IMR-90 (cell line): Measurements from ENCODE around the gene RANGRF. TPM values are rescaled to one million over a fixed set of nuclear protein-coding genes. Genes with fewer than 3 reads are reported as not detected.

Experiments
- ATAC-seq: fragments of 200-7000 bp; cut with Tn5 transposase; 2 replicates; pipeline ENCODE4 v1.9.1; 2020; ENCODE audit warnings: low read depth, mild to moderate bottlenecking, moderate library complexity
- BruUV-seq: library from RNA; stranded (reverse); fragments of 400-500 nt; replicated peaks from 2 replicates; lab custom pipeline; 2021; lab: Mats Ljungman, UMichigan
- CTCF ChIA-PET: fragments of 300-600 bp; formaldehyde crosslinking; extraction: SDS; loops from one replicate; lab custom pipeline; 2021; ENCODE audit warnings: antibody characterized with exemption; lab: Yijun Ruan, JAX
- POLR2A ChIA-PET: fragments of 300-600 bp; sonication (Branson Sonifier 250); formaldehyde crosslinking; loops from one replicate; lab custom pipeline; 2022; ENCODE audit warnings: antibody characterized with exemption; ENCODE audit not compliant: unreplicated experiment; lab: Charles Lee
- DNase-seq: peaks from one replicate; pipeline ENCODE4 v3.0.0; 2013
- H2AFZ ChIP-seq: replicated peaks from 2 replicates; pipeline ENCODE3; 2013; ENCODE audit warnings: low read length, mild to moderate bottlenecking; ENCODE audit not compliant: poor library complexity
- H2AK5ac ChIP-seq: 2 replicates; pipeline ENCODE4 v1.6.1; 2013; ENCODE audit warnings: low read depth, low read length, inconsistent platforms
- H2AK9ac ChIP-seq: replicated peaks from 2 replicates; pipeline ENCODE3; 2013; ENCODE audit warnings: mild to moderate bottlenecking, low read depth, low read length, moderate library complexity; ENCODE audit not compliant: poor library complexity
- H2BK120ac ChIP-seq: 2 replicates; pipeline ENCODE4 v1.6.1; 2013; ENCODE audit warnings: low read depth, low read length, inconsistent platforms
- H2BK15ac ChIP-seq: 3 replicates; pipeline ENCODE4 v1.6.1; 2013; ENCODE audit warnings: low read depth, low read length, inconsistent platforms
- H2BK20ac ChIP-seq: 2 replicates; pipeline ENCODE4 v1.6.1; 2013; ENCODE audit warnings: low read depth, mild to moderate bottlenecking, inconsistent platforms, low read length, moderate library complexity
- H2BK5ac ChIP-seq: 2 replicates; pipeline ENCODE4 v1.6.1; 2013; ENCODE audit warnings: mild to moderate bottlenecking, low read depth, low read length, inconsistent platforms; ENCODE audit not compliant: poor library complexity, severe bottlenecking
- H3K14ac ChIP-seq: replicated peaks from 2 replicates; pipeline ENCODE4 v1.6.1; 2013; ENCODE audit warnings: low read depth, low read length, inconsistent platforms
- H3K18ac ChIP-seq: 2 replicates; pipeline ENCODE4 v1.6.1; 2013; ENCODE audit warnings: low read depth, low read length, control low read depth
- H3K23ac ChIP-seq: 2 replicates; pipeline ENCODE4 v1.6.1; 2013; ENCODE audit warnings: low read depth, low read length, inconsistent platforms
- H3K27ac ChIP-seq: 2 replicates; pipeline ENCODE4 v1.5.1; 2013; ENCODE audit warnings: mild to moderate bottlenecking, control low read depth, low read length; ENCODE audit not compliant: insufficient read depth
- H3K27me3 ChIP-seq: 2 replicates; pipeline ENCODE4 v1.6.1; 2013; ENCODE audit warnings: low read length; ENCODE audit not compliant: control insufficient read depth, insufficient read depth
- H3K36me3 ChIP-seq: 2 replicates; pipeline ENCODE4 v1.6.1; 2013; ENCODE audit warnings: low read length, mixed read lengths; ENCODE audit not compliant: control insufficient read depth, insufficient read depth
- H3K4ac ChIP-seq: 2 replicates; pipeline ENCODE4 v1.6.1; 2013; ENCODE audit warnings: low read depth, low read length, inconsistent platforms
- H3K4me1 ChIP-seq: 2 replicates; pipeline ENCODE4 v1.6.1; 2013; ENCODE audit warnings: low read length, mixed read lengths; ENCODE audit not compliant: control insufficient read depth, insufficient read depth
- H3K4me2 ChIP-seq: 2 replicates; pipeline ENCODE4 v1.6.1; 2013; ENCODE audit warnings: low read depth, mild to moderate bottlenecking, control low read depth, low read length, moderate library complexity
- H3K4me3 ChIP-seq: 2 replicates; pipeline ENCODE4 v1.5.1; 2013; ENCODE audit warnings: low read depth, mild to moderate bottlenecking, control low read depth, low read length, moderate library complexity; ENCODE audit not compliant: insufficient read depth
- H3K56ac ChIP-seq: 2 replicates; pipeline ENCODE4 v1.6.1; 2013; ENCODE audit warnings: low read length, inconsistent platforms; ENCODE audit not compliant: insufficient read depth; ENCODE audit errors: extremely low read depth
- H3K79me1 ChIP-seq, 2 experiments: 2 replicates each; pipeline ENCODE4 v1.6.1; 2013; ENCODE audit warnings: low read length in 2 of 2, inconsistent platforms in 1 of 2, low read depth in 1 of 2
- H3K9ac ChIP-seq: 2 replicates; pipeline ENCODE4 v1.6.1; 2013; ENCODE audit warnings: low read depth, low read length, control low read depth
- H3K9me1 ChIP-seq: 2 replicates; pipeline ENCODE4 v1.6.1; 2013; ENCODE audit warnings: low read length, inconsistent platforms; ENCODE audit not compliant: insufficient read depth
- H3K9me3 ChIP-seq: 2 replicates; pipeline ENCODE4 v1.6.1; 2013; ENCODE audit warnings: low read length; ENCODE audit not compliant: control insufficient read depth, insufficient read depth
- H4K20me1 ChIP-seq: 2 replicates; pipeline ENCODE4 v1.6.1; 2013; ENCODE audit warnings: low read length, inconsistent platforms; ENCODE audit not compliant: insufficient read depth
- H4K5ac ChIP-seq: 2 replicates; pipeline ENCODE4 v1.6.1; 2013; ENCODE audit warnings: mild to moderate bottlenecking, low read depth, low read length, control low read depth
- H4K8ac ChIP-seq, 2 experiments: 2 replicates each; pipeline ENCODE4 v1.6.1; 2013; ENCODE audit warnings: low read depth in 2 of 2, low read length in 2 of 2, control low read depth in 1 of 2, inconsistent platforms in 1 of 2
- H4K91ac ChIP-seq: 2 replicates; pipeline ENCODE4 v1.6.1; 2013; ENCODE audit warnings: low read depth, low read length, inconsistent platforms; ENCODE audit not compliant: insufficient read depth
- BHLHE40 ChIP-seq: fragments of 150-350 bp; IDR thresholded peaks from 2 replicates; pipeline ENCODE4 v1.6.1; 2016; ENCODE audit warnings: mild to moderate bottlenecking, low read depth, low read length
- CEBPB ChIP-seq: IDR thresholded peaks from 2 replicates; pipeline ENCODE4 v1.6.1; 2012; ENCODE audit warnings: low read depth, low read length, improper control_type of control experiment
- CHD1 ChIP-seq: IDR thresholded peaks from 2 replicates; pipeline ENCODE4 v1.6.1; 2012; ENCODE audit warnings: low read depth, low read length, improper control_type of control experiment
- CTCF ChIP-seq: conservative IDR thresholded peaks from 2 replicates; pipeline ENCODE4 v1.5.1; 2012; ENCODE audit warnings: mild to moderate bottlenecking, low read depth, low read length, improper control_type of control experiment
- FOS ChIP-seq: fragments of 150-350 bp; IDR thresholded peaks from 2 replicates; pipeline ENCODE4 v1.6.1; 2016; ENCODE audit warnings: low read depth, low read length
- MAFK ChIP-seq: IDR thresholded peaks from 2 replicates; pipeline ENCODE4 v1.6.1; 2012; ENCODE audit warnings: low read depth, low read length, improper control_type of control experiment
- MAZ ChIP-seq: IDR thresholded peaks from 2 replicates; pipeline ENCODE4 v1.6.1; 2012; ENCODE audit warnings: low read depth, mild to moderate bottlenecking, low read length, improper control_type of control experiment, moderate library complexity, borderline replicate concordance
- MXI1 ChIP-seq: IDR thresholded peaks from 2 replicates; pipeline ENCODE4 v1.6.1; 2012; ENCODE audit warnings: low read depth, mild to moderate bottlenecking, low read length, moderate library complexity, borderline replicate concordance
- POLR2A ChIP-seq: IDR thresholded peaks from 2 replicates; pipeline ENCODE4 v1.6.1; 2012; ENCODE audit warnings: mild to moderate bottlenecking, low read depth, low read length
- RAD21 ChIP-seq: IDR thresholded peaks from 2 replicates; pipeline ENCODE4 v1.6.1; 2012; ENCODE audit warnings: low read length, improper control_type of control experiment
- RCOR1 ChIP-seq: IDR thresholded peaks from 2 replicates; pipeline ENCODE4 v1.6.1; 2012; ENCODE audit warnings: mild to moderate bottlenecking, low read length, improper control_type of control experiment; ENCODE audit not compliant: insufficient replicate concordance
- RFX5 ChIP-seq: IDR thresholded peaks from 2 replicates; pipeline ENCODE4 v1.8.0; 2012; ENCODE audit warnings: low read depth, mild to moderate bottlenecking, low read length, moderate library complexity
- SMC3 ChIP-seq: fragments of 150-350 bp; IDR thresholded peaks from 2 replicates; pipeline ENCODE4 v1.6.1; 2016; ENCODE audit warnings: low read depth, mild to moderate bottlenecking, antibody characterized with exemption, low read length, moderate library complexity
- USF2 ChIP-seq: fragments of 150-350 bp; IDR thresholded peaks from 2 replicates; pipeline ENCODE4 v1.6.1; 2017; ENCODE audit warnings: mild to moderate bottlenecking, antibody characterized with exemption, low read length, low read depth
- WGBS, 2 experiments: methylation state at CpG; one replicate each; pipeline versions ENCODE4 v1.1.5 to v1.1.7; 2013; ENCODE audit warnings: missing lambda C conversion rate in 2 of 2; ENCODE audit not compliant: insufficient read length in 1 of 2; ENCODE audit errors: extremely low coverage in 2 of 2; 5-methylcytosine and 5-hydroxymethylcytosine counted together
- dilution Hi-C: fragments of 300-500 bp; cut with HindIII; formaldehyde crosslinking; loops from one replicate; pipeline ENCODE4 v1.14.3; 2018; ENCODE audit warnings: low sequenced_read_pairs; ENCODE audit not compliant: unreplicated experiment
- in situ Hi-C: fragments of 300-500 bp; cut with MboI; formaldehyde crosslinking; loops from 3 replicates; pipeline ENCODE4 v1.14.3; 2019; ENCODE audit warnings: low sequenced_read_pairs, inconsistent platforms, mixed read lengths
- intact Hi-C: fragments of 100-400 bp; cut with micrococcal nuclease; formaldehyde crosslinking; loops from 2 replicates; pipeline ENCODE4 v1.10.0; 2022
- polyA plus RNA-seq, 3 experiments: library from polyadenylated mRNA; depleted of rRNA; stranded (reverse); fragments of >200 nt; gene quantifications; 2 replicates each; pipeline ENCODE4 v1.2.3, GENCODE V29; 2012; ENCODE audit warnings: low replicate concordance in 1 of 3
- total RNA-seq: library from RNA; depleted of rRNA; stranded (reverse); fragments of >200 nt; gene quantifications from 2 replicates; pipeline ENCODE4 v1.2.3, GENCODE V29; 2012

RANGRF gene
- total and polyA plus RNA-seq, 2 of the 4 experiments (the other 2 are of a cell fraction), result 19.5 to 36.6 TPM

DNA sequence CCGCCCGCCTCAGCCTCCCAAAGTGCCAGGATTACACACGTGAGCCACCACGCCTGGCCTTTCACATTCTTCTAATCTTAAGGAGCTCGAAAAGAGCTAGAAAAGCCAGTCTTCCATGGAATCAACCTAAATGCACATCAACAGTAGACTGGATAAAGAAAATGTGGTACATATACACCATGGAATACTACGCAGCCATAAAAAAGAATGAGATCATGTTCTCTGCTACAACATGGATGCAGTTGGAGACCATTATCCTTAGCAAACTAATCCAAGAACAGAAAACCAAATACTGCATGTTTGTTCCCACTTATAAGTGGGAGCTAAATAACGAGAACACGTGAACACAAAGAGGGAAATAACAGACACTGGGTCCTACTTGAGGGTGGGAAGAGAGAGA lies 43.7 kb upstream of the RANGRF start:
- Histone ChIP-seq H3K14ac (no peak overlapping the region), H3K4me3 (no peak overlapping the region), H2BK15ac (no peak overlapping the region), H3K56ac (no peak overlapping the region), H4K5ac (no peak overlapping the region), H3K18ac (no peak overlapping the region), H2AK9ac (no peak overlapping the region), H3K27ac (no peak overlapping the region), H4K91ac (no peak overlapping the region), H2BK20ac (no peak overlapping the region), H3K79me1 (peaks cover 15 to 42% of the 10 kb centered on the region in 2 experiments), H2AFZ (no peak overlapping the region), H2AK5ac (no peak overlapping the region), H3K27me3 (no peaks in the 10 kb centered on the region), H3K23ac (no peak overlapping the region), H2BK120ac (no peak overlapping the region), H3K4ac (no peak overlapping the region), H3K4me2 (no peak overlapping the region), H2BK5ac (no peak overlapping the region), H3K9ac (no peak overlapping the region), H4K20me1 (no peaks in the 10 kb centered on the region), H3K9me3 (no peaks in the 10 kb centered on the region), H4K8ac (no peak overlapping the region), H3K36me3 (0 out of 2 replicates have a peak, but pooled peaks cover 1% of the 10 kb centered on the region), H3K4me1 (no peaks in the 10 kb centered on the region), H3K9me1 (peaks cover 9% of the 10 kb centered on the region; the same call in 1 of the 2 replicates)
- in situ Hi-C loops, result no loop called here
- BruUV-seq, result no TSS peak
- no CpG with 5 or more reads among the region's 8 CpGs for WGBS, 2 experiments
- TF ChIP-seq CHD1 (no peak), RCOR1 (no peak), FOS (no peak), CEBPB (no peak), MAZ (no peak), POLR2A (no peak), BHLHE40 (no peak), MXI1 (no peak), RAD21 (no peak), MAFK (no peak), CTCF (no peak), USF2 (no peak), SMC3 (no peak), RFX5 (no peak)
- dilution Hi-C loops, result loop anchor here (25.0 kb wide), 1 partner anchor 132 kb away; the partner anchor contains the start of genes ALOXE3 and HES7
- ATAC-seq (no peak), DNase-seq (no peak)
- CTCF ChIA-PET, result no interaction called here
- intact Hi-C loops, result loop anchor here (5.0 kb wide), 1 partner anchor 43 kb away; the partner anchor contains the start of gene RANGRF
- POLR2A ChIA-PET, result no interaction called here
